HG03039 (cell line): ENCODE data around the gene MYOZ3.

Experiments
- ATAC-seq: cut with Tn5 transposase; IDR thresholded peaks from one replicate; pipeline ENCODE4 v1.9.1; 2021; ENCODE audit warnings: mild to moderate bottlenecking, moderate library complexity; ENCODE audit not compliant: unreplicated experiment

MYOZ3 gene

GRCh38 chr5:150642567-150642927 lies 18.5 kb upstream of the MYOZ3 start:
- no peak for ATAC-seq

GRCh38 chr5:150642991-150643710 lies 17.9 kb upstream of the MYOZ3 start:
- no peak for ATAC-seq

GRCh38 chr5:150644058-150644457 lies 17.0 kb upstream of the MYOZ3 start:
- ATAC-seq: no peak

- ATAC-seq: no peak
Observed at GRCh38 chr5:150644514-150644913, 16.5 kb upstream of the MYOZ3 start.

GRCh38 chr5:150645070-150645700 lies 15.9 kb upstream of the MYOZ3 start:
- ATAC-seq: no peak

GRCh38 chr5:150647275-150648251 lies 13.5 kb upstream of the MYOZ3 start:
- ATAC-seq: no peak

- no peak for ATAC-seq
Observed at GRCh38 chr5:150648294-150649107, 12.6 kb upstream of the MYOZ3 start.

- ATAC-seq: no peak
Observed at GRCh38 chr5:150649108-150650020, 11.7 kb upstream of the MYOZ3 start.

- no peak for ATAC-seq
Observed at GRCh38 chr5:150650021-150651006, 10.7 kb upstream of the MYOZ3 start.

GRCh38 chr5:150651382-150651781 lies 9.7 kb upstream of the MYOZ3 start:
- ATAC-seq: no peak

GRCh38 chr5:150651924-150652671 lies 9.0 kb upstream of the MYOZ3 start:
- no peak for ATAC-seq

GRCh38 chr5:150653145-150653761 lies 7.8 kb upstream of the MYOZ3 start:
- ATAC-seq: no peak

- ATAC-seq: no peak
Observed at GRCh38 chr5:150653762-150654556, 7.1 kb upstream of the MYOZ3 start.

GRCh38 chr5:150655221-150655620 lies 5.8 kb upstream of the MYOZ3 start:
- no peak for ATAC-seq

GRCh38 chr5:150656191-150657132 lies 4.6 kb upstream of the MYOZ3 start:
- ATAC-seq: peak; percentile 67
